ENCODE measurements around the gene ACCS. TPM values are rescaled to one million over a fixed set of nuclear protein-coding genes. Genes with fewer than 3 reads are reported as not detected.
A peak's percentile ranks its signal among the peaks of the same experiment; 100 is the strongest.

The ACCS gene
- total RNA-seq, 1 donor from 2014 or later = 21.3 TPM

- Mint-ChIP-seq H3K4me1 (ENCODE audit: low read depth, unreplicated experiment) (peaks cover 3% of the 10 kb centered on the region), H3K36me3 (ENCODE audit: low read depth, unreplicated experiment) (peaks cover 3% of the 10 kb centered on the region), H3K4me3 (ENCODE audit: unreplicated experiment) (peak overlapping the region; percentile 45), H3K9me3 (ENCODE audit: unreplicated experiment) (no peaks in the 10 kb centered on the region), H3K27me3 (ENCODE audit: low read depth, unreplicated experiment) (no peaks in the 10 kb centered on the region), H3K27ac (ENCODE audit: unreplicated experiment) (no peak overlapping the region)
- Histone ChIP-seq H3K4me1 (ENCODE audit: insufficient read depth, low read length) (peaks cover 7% of the 10 kb centered on the region), H3K36me3 (ENCODE audit: insufficient read depth, low read length) (no peaks in the 10 kb centered on the region), H3K4me2 (ENCODE audit: low read length) (no peak overlapping the region), H3K79me2 (ENCODE audit: insufficient read depth, low read length) (peaks cover 22% of the 10 kb centered on the region), H2AFZ (ENCODE audit: low read depth, low read length) (no peak overlapping the region), H3K9ac (ENCODE audit: low read length) (no peak overlapping the region), H3K27me3 (ENCODE audit: insufficient read depth, low read length) (peaks cover 7% of the 10 kb centered on the region), H4K20me1 (ENCODE audit: insufficient read depth, low read length) (peaks cover 19% of the 10 kb centered on the region), H3K9me3 (ENCODE audit: insufficient read depth, low read depth, low read length) (no peaks in the 10 kb centered on the region), H3K4me3 (ENCODE audit: insufficient read depth, low read depth, low read length) (no peak overlapping the region), H3K27ac (ENCODE audit: low read depth, low read length) (no peak overlapping the region)
- no peak for FAIRE-seq
- TF ChIP-seq CTCF (IDR thresholded peaks at IDR 0.05; ENCODE audit: insufficient read depth, low read depth, low read length) = peak; percentile 81
- TF ChIP-seq EZH2 (IDR thresholded peaks at IDR 0.05; ENCODE audit: insufficient read depth, low read length) = no peak
- DNase-seq (ENCODE audit: low read depth) = peak; percentile 53
Observed at GRCh38 chr11:44094260-44094868, 28.3 kb downstream of the ACCS start.

GRCh38 chr11:44095506-44096359 lies 29.7 kb downstream of the ACCS start, which contains the start of gene EXT2:
EXT2 (plus strand) TSS chr11:44095678; CDS start chr11:44107713, 12,035 bp downstream.
- Histone ChIP-seq H3K9me3 (ENCODE audit: insufficient read depth, low read depth, low read length) (no peaks in the 10 kb centered on the region), H3K27me3 (ENCODE audit: insufficient read depth, low read length) (peaks cover 4% of the 10 kb centered on the region), H4K20me1 (ENCODE audit: insufficient read depth, low read length) (peaks cover 32% of the 10 kb centered on the region), H3K4me3 (ENCODE audit: insufficient read depth, low read depth, low read length) (peak within 1 kb of the TSS; percentile 75), H2AFZ (ENCODE audit: low read depth, low read length) (peak within 1 kb of the TSS; percentile 74), H3K9ac (ENCODE audit: low read length) (peak within 1 kb of the TSS; percentile 87), H3K4me1 (ENCODE audit: insufficient read depth, low read length) (peaks cover 7% of the 10 kb centered on the region), H3K4me2 (ENCODE audit: low read length) (peak within 1 kb of the TSS; percentile 96), H3K27ac (ENCODE audit: low read depth, low read length) (peak within 1 kb of the TSS; percentile 61), H3K36me3 (ENCODE audit: insufficient read depth, low read length) (no peaks in the 10 kb centered on the region), H3K79me2 (ENCODE audit: insufficient read depth, low read length) (peaks cover 34% of the 10 kb centered on the region)
- H3K27ac Mint-ChIP-seq (ENCODE audit: unreplicated experiment) = no peak within 1 kb of the TSS
- TF ChIP-seq CTCF (IDR thresholded peaks at IDR 0.05; ENCODE audit: insufficient read depth, low read depth, low read length) = peak; percentile 66
- no peak for TF ChIP-seq EZH2 (IDR thresholded peaks at IDR 0.05; ENCODE audit: insufficient read depth, low read length)
- DNase-seq (ENCODE audit: low read depth) (peak; percentile 52), FAIRE-seq (no peak)
- peaks cover 3% of the 10 kb centered on the region for H3K4me1 Mint-ChIP-seq (ENCODE audit: low read depth, unreplicated experiment)
- H3K36me3 Mint-ChIP-seq (ENCODE audit: low read depth, unreplicated experiment) = peaks cover 3% of the 10 kb centered on the region
- H3K9me3 Mint-ChIP-seq (ENCODE audit: unreplicated experiment) = no peaks in the 10 kb centered on the region
- no peaks in the 10 kb centered on the region for H3K27me3 Mint-ChIP-seq (ENCODE audit: low read depth, unreplicated experiment)
- peak within 1 kb of the TSS; percentile 92 for H3K4me3 Mint-ChIP-seq (ENCODE audit: unreplicated experiment)
